OCI-LY1 (cell line): ENCODE data around the gene ANKRD10.
"Not testable (repeated sequence)": the region's sequence is repeated elsewhere in the genome, so short reads cannot be mapped to it uniquely, and the experiment has no call there.

ENCODE experiments used
- H2AFZ ChIP-seq: fragments of 200-600 bp; sonication (generic), shearing (Covaris generic); 2 replicates; pipeline ENCODE4 v1.6.0; 2014; ENCODE audit warnings: antibody characterized with exemption, mild to moderate bottlenecking, low read length
- H3F3A ChIP-seq: fragments of 200-600 bp; sonication (generic), shearing (Covaris generic); 2 replicates; pipeline ENCODE4 v1.6.0; 2014; ENCODE audit warnings: mild to moderate bottlenecking, antibody characterized with exemption, low read length, moderate library complexity; ENCODE audit not compliant: insufficient read depth
- H3K27ac ChIP-seq: fragments of 200-600 bp; sonication (generic); 2 replicates; pipeline ENCODE4 v1.5.1; 2014; ENCODE audit warnings: low read length, mixed run types, mild to moderate bottlenecking, low read depth; ENCODE audit not compliant: poor library complexity, severe bottlenecking
- H3K27me3 ChIP-seq: fragments of 200-600 bp; sonication (generic); 2 replicates; pipeline ENCODE4 v1.6.0; 2014; ENCODE audit warnings: antibody characterized with exemption, mild to moderate bottlenecking, low read length, moderate library complexity; ENCODE audit not compliant: insufficient read depth
- H3K36me3 ChIP-seq: fragments of 200-600 bp; sonication (generic); 2 replicates; pipeline ENCODE4 v1.6.1; 2014; ENCODE audit warnings: mild to moderate bottlenecking, antibody characterized with exemption, low read length, moderate library complexity, mixed read lengths; ENCODE audit not compliant: insufficient read depth
- H3K4me1 ChIP-seq: fragments of 200-600 bp; sonication (generic); 2 replicates; pipeline ENCODE4 v1.5.1; 2014; ENCODE audit warnings: mild to moderate bottlenecking, low read length, moderate library complexity; ENCODE audit not compliant: insufficient read depth, severe bottlenecking
- H3K4me2 ChIP-seq: fragments of 200-600 bp; sonication (generic), shearing (Covaris generic); 2 replicates; pipeline ENCODE4 v1.6.1; 2014; ENCODE audit warnings: low read length
- H3K4me3 ChIP-seq: fragments of 200-600 bp; sonication (generic); 2 replicates; pipeline ENCODE4 v1.5.1; 2014; ENCODE audit warnings: low read length, low read depth, mild to moderate bottlenecking, mixed read lengths; ENCODE audit not compliant: poor library complexity, severe bottlenecking
- H3K79me2 ChIP-seq: fragments of 200-600 bp; shearing (Covaris generic); 2 replicates; pipeline ENCODE4 v1.6.1; 2016; ENCODE audit warnings: mixed run types, low read length, mixed read lengths; ENCODE audit not compliant: insufficient read depth
- H3K9ac ChIP-seq: fragments of 200-600 bp; sonication (generic), shearing (Covaris generic); 2 replicates; pipeline ENCODE4 v1.6.1; 2014; ENCODE audit warnings: mild to moderate bottlenecking, low read length, mixed read lengths
- H3K9me2 ChIP-seq: fragments of 200-600 bp; sonication (generic), shearing (Covaris generic); 2 replicates; pipeline ENCODE4 v1.6.1; 2014; ENCODE audit warnings: low read depth, mild to moderate bottlenecking, low read length, mixed read lengths
- H3K9me3 ChIP-seq: fragments of 200-600 bp; shearing (Covaris generic); 2 replicates; pipeline ENCODE4 v1.6.1; 2014; ENCODE audit warnings: low read length, mixed read lengths
- H4K20me1 ChIP-seq: fragments of 200-600 bp; sonication (generic), shearing (Covaris generic); 2 replicates; pipeline ENCODE4 v1.6.0; 2016; ENCODE audit warnings: mild to moderate bottlenecking, low read length; ENCODE audit not compliant: insufficient read depth
- EZH2 ChIP-seq: fragments of 200-600 bp; sonication (generic), shearing (Covaris generic); IDR thresholded peaks from 2 replicates; pipeline ENCODE4 v1.8.0; 2017; ENCODE audit warnings: borderline replicate concordance, mixed run types, mild to moderate bottlenecking, antibody characterized with exemption, low read length, moderate library complexity, mixed read lengths
- TF ChIP-seq, protein P1 (sequence below): fragments of 200-600 bp; sonication (generic), shearing (Covaris generic); IDR thresholded peaks from 2 replicates; pipeline ENCODE4 v1.5.1; 2017; ENCODE audit warnings: mild to moderate bottlenecking, antibody characterized with exemption, low read length, moderate library complexity, mixed read lengths

The ANKRD10 gene

DNA sequence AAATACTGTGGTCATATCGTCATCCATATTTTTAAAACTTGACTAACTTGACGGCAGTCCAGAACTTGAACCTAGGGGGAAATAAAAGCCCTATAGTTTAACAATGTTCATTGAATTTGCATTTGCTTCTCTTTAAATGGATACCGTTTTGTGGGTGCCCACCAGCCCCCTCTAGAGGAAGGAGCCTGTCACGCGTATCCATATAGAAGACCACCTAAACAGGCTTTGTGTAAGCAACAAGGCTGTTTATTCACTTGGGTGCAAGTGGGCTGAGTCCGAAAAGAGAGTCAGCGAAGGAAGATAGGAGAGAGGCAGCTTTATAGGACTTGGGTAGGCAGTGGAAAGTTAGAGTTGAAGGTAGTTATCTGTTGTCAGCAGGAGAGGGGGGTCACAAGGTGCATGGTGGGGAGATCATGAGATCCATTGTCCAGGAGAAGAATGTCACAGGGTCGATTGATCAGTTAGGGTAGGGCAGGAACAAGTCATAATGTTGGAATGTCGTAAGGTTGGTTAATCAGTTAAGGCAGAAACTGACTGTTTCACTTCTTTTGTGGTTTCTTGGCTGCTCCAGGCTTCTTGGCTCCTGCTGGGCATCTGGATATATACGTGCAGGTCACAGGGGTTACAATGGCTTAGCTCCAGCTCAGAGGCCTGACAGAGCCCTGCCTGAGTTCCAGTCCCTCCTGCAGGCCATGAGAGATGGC lies 42.5 kb upstream of the ANKRD10 start:
- Histone ChIP-seq H3K27ac (no peak overlapping the region), H3K4me3 (no peak overlapping the region), H3K4me1 (no peaks in the 10 kb centered on the region), H4K20me1 (no peaks in the 10 kb centered on the region), H3K9me3 (peaks cover 10% of the 10 kb centered on the region; the same call in 1 of the 2 replicates), H3F3A (no peaks in the 10 kb centered on the region), H3K27me3 (peaks cover 9% of the 10 kb centered on the region; the same call in 1 of the 2 replicates), H3K9me2 (no peaks in the 10 kb centered on the region), H3K9ac (no peak overlapping the region), H3K36me3 (no peaks in the 10 kb centered on the region), H3K4me2 (no peak overlapping the region), H3K79me2 (no peaks in the 10 kb centered on the region), H2AFZ (no peak overlapping the region)
- TF ChIP-seq EZH2 = no peak
- TF ChIP-seq, protein P1, sequence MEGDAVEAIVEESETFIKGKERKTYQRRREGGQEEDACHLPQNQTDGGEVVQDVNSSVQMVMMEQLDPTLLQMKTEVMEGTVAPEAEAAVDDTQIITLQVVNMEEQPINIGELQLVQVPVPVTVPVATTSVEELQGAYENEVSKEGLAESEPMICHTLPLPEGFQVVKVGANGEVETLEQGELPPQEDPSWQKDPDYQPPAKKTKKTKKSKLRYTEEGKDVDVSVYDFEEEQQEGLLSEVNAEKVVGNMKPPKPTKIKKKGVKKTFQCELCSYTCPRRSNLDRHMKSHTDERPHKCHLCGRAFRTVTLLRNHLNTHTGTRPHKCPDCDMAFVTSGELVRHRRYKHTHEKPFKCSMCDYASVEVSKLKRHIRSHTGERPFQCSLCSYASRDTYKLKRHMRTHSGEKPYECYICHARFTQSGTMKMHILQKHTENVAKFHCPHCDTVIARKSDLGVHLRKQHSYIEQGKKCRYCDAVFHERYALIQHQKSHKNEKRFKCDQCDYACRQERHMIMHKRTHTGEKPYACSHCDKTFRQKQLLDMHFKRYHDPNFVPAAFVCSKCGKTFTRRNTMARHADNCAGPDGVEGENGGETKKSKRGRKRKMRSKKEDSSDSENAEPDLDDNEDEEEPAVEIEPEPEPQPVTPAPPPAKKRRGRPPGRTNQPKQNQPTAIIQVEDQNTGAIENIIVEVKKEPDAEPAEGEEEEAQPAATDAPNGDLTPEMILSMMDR = peak; percentile 60

- not testable (repeated sequence) for H3K4me2 ChIP-seq, H4K20me1 ChIP-seq, H3K9me2 ChIP-seq, H2AFZ ChIP-seq, H3F3A ChIP-seq, H3K9ac ChIP-seq, H3K27me3 ChIP-seq, H3K27ac ChIP-seq, H3K79me2 ChIP-seq, H3K4me3 ChIP-seq, H3K36me3 ChIP-seq, H3K9me3 ChIP-seq, H3K4me1 ChIP-seq
Measured at GRCh38 chr13:110956216-110956615, 41.3 kb upstream of the ANKRD10 start.

GRCh38 chr13:110955608-110956007 lies 40.7 kb upstream of the ANKRD10 start:
- not testable (repeated sequence) for H3K9me3 ChIP-seq, H2AFZ ChIP-seq, H3K79me2 ChIP-seq, H3F3A ChIP-seq, H3K9ac ChIP-seq, H3K9me2 ChIP-seq, H3K4me2 ChIP-seq, H3K27ac ChIP-seq, H4K20me1 ChIP-seq, H3K27me3 ChIP-seq, H3K4me1 ChIP-seq, H3K4me3 ChIP-seq, H3K36me3 ChIP-seq

DNA sequence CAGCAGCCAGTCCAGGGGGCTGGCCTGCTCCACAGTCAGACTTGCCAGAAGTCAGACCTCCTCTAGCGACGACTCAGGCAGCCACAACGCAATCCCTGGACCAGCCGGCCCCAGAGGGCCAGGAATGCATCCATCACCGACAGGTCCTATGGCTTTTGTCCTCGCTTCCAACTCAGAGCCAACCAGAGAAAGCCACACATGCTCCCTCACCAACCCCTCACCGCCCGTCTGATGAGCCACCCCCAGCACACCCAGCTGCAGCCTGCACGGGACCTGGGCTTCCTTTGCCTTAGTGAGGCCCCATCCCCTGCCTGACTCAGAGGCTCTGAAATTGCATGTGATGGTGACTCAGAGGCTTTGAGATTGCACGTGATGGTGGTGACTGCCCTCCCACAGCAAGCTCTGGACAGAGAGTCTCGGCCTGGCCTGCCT lies 40.2 kb upstream of the ANKRD10 start:
- not testable (repeated sequence) for H3K79me2 ChIP-seq, H3K9me3 ChIP-seq, H3K27me3 ChIP-seq, H3K9me2 ChIP-seq, H3K36me3 ChIP-seq, H3K4me2 ChIP-seq, H3F3A ChIP-seq, H2AFZ ChIP-seq, H3K27ac ChIP-seq, H3K4me1 ChIP-seq, H3K4me3 ChIP-seq, H4K20me1 ChIP-seq, H3K9ac ChIP-seq

- not testable (repeated sequence) for H3K4me3 ChIP-seq, H4K20me1 ChIP-seq, H3K9me2 ChIP-seq, H3K9ac ChIP-seq, H2AFZ ChIP-seq, H3K27ac ChIP-seq, H3F3A ChIP-seq, H3K9me3 ChIP-seq, H3K36me3 ChIP-seq, H3K4me2 ChIP-seq, H3K79me2 ChIP-seq, H3K4me1 ChIP-seq, H3K27me3 ChIP-seq
Measured at GRCh38 chr13:110954533-110954920, 39.7 kb upstream of the ANKRD10 start.
